ENCODE results near the gene DNAH2. TPM values are rescaled to one million over a fixed set of nuclear protein-coding genes. Genes with fewer than 3 reads are reported as not detected.

Gene DNAH2
- total RNA-seq, 2 experiments from 2014 or later = not detected

GRCh38 chr17:7769854-7770253 lies 52.3 kb downstream of the DNAH2 start:
- Histone ChIP-seq H3K36me3 (ENCODE audit: insufficient read depth, low read length) (no peaks in the 10 kb centered on the region), H3K4me2 (ENCODE audit: low read length) (no peak overlapping the region), H3K9me2 (ENCODE audit: insufficient read depth, low read length) (no peaks in the 10 kb centered on the region), H3K27ac (ENCODE audit: low read depth, low read length, poor library complexity, severe bottlenecking) (no peak overlapping the region), H3K79me2 (ENCODE audit: insufficient read depth, low read depth, low read length) (no peaks in the 10 kb centered on the region), H3K9me3 (ENCODE audit: low read length) (no peaks in the 10 kb centered on the region), H3K4me1 (ENCODE audit: insufficient read depth, low read length, poor library complexity, severe bottlenecking) (no peaks in the 10 kb centered on the region), H4K20me1 (ENCODE audit: insufficient read depth, low read length) (no peaks in the 10 kb centered on the region), H2AFZ (ENCODE audit: low read length) (no peak overlapping the region), H3K4me3 (ENCODE audit: low read depth, low read length, poor library complexity, severe bottlenecking) (no peak overlapping the region)
- BruUV-seq (replicated peaks) = no TSS peak
- intact Hi-C loops (cut with micrococcal nuclease; ENCODE audit: unreplicated experiment) = no loop called here
- ChIA-PET CTCF (ENCODE audit: unreplicated experiment) (no interaction called here), POLR2A (no interaction called here)
- DNase-seq (ENCODE audit: low spot score) = no peak
- TF ChIP-seq CTCF (conservative IDR thresholded peaks at IDR 0.05; ENCODE audit: low read length) = no peak
- no peak for TF ChIP-seq EZH2phosphoT487 (IDR thresholded peaks at IDR 0.05; ENCODE audit: borderline replicate concordance, low read depth, low read length)

GRCh38 chr17:7774055-7774521 lies 56.5 kb downstream of the DNAH2 start:
- no peak overlapping the region for H3K4me2 ChIP-seq (ENCODE audit: low read length)
- no peak overlapping the region for H3K27ac ChIP-seq (ENCODE audit: low read depth, low read length, poor library complexity, severe bottlenecking)
- H3K4me3 ChIP-seq (ENCODE audit: low read depth, low read length, poor library complexity, severe bottlenecking) = no peak overlapping the region
- H3K36me3 ChIP-seq (ENCODE audit: insufficient read depth, low read length) = no peaks in the 10 kb centered on the region
- POLR2A ChIA-PET = no interaction called here
- no peak for TF ChIP-seq CTCF (conservative IDR thresholded peaks at IDR 0.05; ENCODE audit: low read length)
- TF ChIP-seq EZH2phosphoT487 (IDR thresholded peaks at IDR 0.05; ENCODE audit: borderline replicate concordance, low read depth, low read length) = no peak
- no peak for DNase-seq (ENCODE audit: low spot score)
- no peaks in the 10 kb centered on the region for H3K79me2 ChIP-seq (ENCODE audit: insufficient read depth, low read depth, low read length)
- intact Hi-C loops (cut with micrococcal nuclease; ENCODE audit: unreplicated experiment) = no loop called here
- H3K4me1 ChIP-seq (ENCODE audit: insufficient read depth, low read length, poor library complexity, severe bottlenecking) = no peaks in the 10 kb centered on the region
- no TSS peak for BruUV-seq (replicated peaks)
- H3K9me3 ChIP-seq (ENCODE audit: low read length) = no peaks in the 10 kb centered on the region
- H4K20me1 ChIP-seq (ENCODE audit: insufficient read depth, low read length) = no peaks in the 10 kb centered on the region
- H3K9me2 ChIP-seq (ENCODE audit: insufficient read depth, low read length) = no peaks in the 10 kb centered on the region
- H2AFZ ChIP-seq (ENCODE audit: low read length) = no peak overlapping the region
- CTCF ChIA-PET (ENCODE audit: unreplicated experiment) = no interaction called here

GRCh38 chr17:7775051-7775450 lies 57.5 kb downstream of the DNAH2 start:
- H4K20me1 ChIP-seq (ENCODE audit: insufficient read depth, low read length) = no peaks in the 10 kb centered on the region
- H2AFZ ChIP-seq (ENCODE audit: low read length) = no peak overlapping the region
- ChIA-PET POLR2A (no interaction called here), CTCF (ENCODE audit: unreplicated experiment) (no interaction called here)
- no peak overlapping the region for H3K4me2 ChIP-seq (ENCODE audit: low read length)
- DNase-seq (ENCODE audit: low spot score) = no peak
- no peaks in the 10 kb centered on the region for H3K4me1 ChIP-seq (ENCODE audit: insufficient read depth, low read length, poor library complexity, severe bottlenecking)
- H3K9me2 ChIP-seq (ENCODE audit: insufficient read depth, low read length) = no peaks in the 10 kb centered on the region
- no peaks in the 10 kb centered on the region for H3K36me3 ChIP-seq (ENCODE audit: insufficient read depth, low read length)
- BruUV-seq (replicated peaks) = no TSS peak
- no peak for TF ChIP-seq CTCF (conservative IDR thresholded peaks at IDR 0.05; ENCODE audit: low read length)
- TF ChIP-seq EZH2phosphoT487 (IDR thresholded peaks at IDR 0.05; ENCODE audit: borderline replicate concordance, low read depth, low read length) = no peak
- no peak overlapping the region for H3K4me3 ChIP-seq (ENCODE audit: low read depth, low read length, poor library complexity, severe bottlenecking)
- no peak overlapping the region for H3K27ac ChIP-seq (ENCODE audit: low read depth, low read length, poor library complexity, severe bottlenecking)
- intact Hi-C loops (cut with micrococcal nuclease; ENCODE audit: unreplicated experiment) = no loop called here
- no peaks in the 10 kb centered on the region for H3K79me2 ChIP-seq (ENCODE audit: insufficient read depth, low read depth, low read length)
- no peaks in the 10 kb centered on the region for H3K9me3 ChIP-seq (ENCODE audit: low read length)
